B cell (primary cell): Measurements from ENCODE around the gene NUCKS1. TPM values are rescaled to one million over a fixed set of nuclear protein-coding genes. Genes with fewer than 3 reads are reported as not detected.

ENCODE experiments used
- ATAC-seq: fragments of 200-7000 bp; cut with Tn5 transposase; one replicate; pipeline ENCODE4 v1.10.0; 2021; ENCODE audit warnings: low read depth, mild to moderate bottlenecking, moderate number of reproducible peaks, moderate library complexity
- CTCF ChIA-PET: fragments of 350-600 bp; sonication (Branson Sonifier 250); formaldehyde crosslinking; loops from one replicate; lab custom pipeline; 2021; ENCODE audit warnings: antibody characterized with exemption, inconsistent platforms; lab: Charles Lee
- POLR2A ChIA-PET: fragments of 350-600 bp; sonication (Branson Sonifier 250); formaldehyde crosslinking; loops from one replicate; lab custom pipeline; 2021; ENCODE audit warnings: antibody characterized with exemption; lab: Charles Lee
- DNase-seq: peaks from one replicate; pipeline ENCODE4 v3.0.0; 2013
- H2AFZ ChIP-seq: 2 replicates; pipeline ENCODE4 v1.6.1; 2012; ENCODE audit warnings: mild to moderate bottlenecking, low read depth, low read length; ENCODE audit not compliant: insufficient read depth, poor library complexity, severe bottlenecking
- H3K27ac ChIP-seq, 2 donors: 1 replicate in 1 of 2; 2 replicates in 1 of 2; pipeline ENCODE4 v1.5.1; 2012 to 2013; ENCODE audit warnings: low read length in 2 of 2, mild to moderate bottlenecking in 2 of 2, moderate library complexity in 1 of 2
- H3K27me3 ChIP-seq, 4 experiments: fragments of 200-600 bp in 1 of 4; sonication (generic) in 1 of 4; replicated peaks in 1 of 4; 1 replicate in 2 of 4; 2 replicates in 2 of 4; pipeline versions ENCODE4 v1.6.1 to v1.7.0; 2013 to 2016; ENCODE audit warnings: low read length in 3 of 4, mild to moderate bottlenecking in 2 of 4, mixed read lengths in 1 of 4, moderate library complexity in 1 of 4; ENCODE audit not compliant: insufficient read depth in 4 of 4, control insufficient read depth in 3 of 4; ENCODE audit errors: control extremely low read depth in 1 of 4
- H3K36me3 ChIP-seq, 2 experiments: replicated peaks in 1 of 2; 1 replicate in 1 of 2; 2 replicates in 1 of 2; pipeline versions ENCODE4 v1.6.1 to v1.7.1; 2013; ENCODE audit warnings: low read length in 1 of 2; ENCODE audit not compliant: insufficient read depth in 2 of 2, control insufficient read depth in 1 of 2; ENCODE audit errors: control extremely low read depth in 1 of 2, extremely low read depth in 1 of 2
- H3K4me1 ChIP-seq, 2 donors: fragments of 200-600 bp in 1 of 2; sonication (generic) in 1 of 2; 1 replicate in 1 of 2; 2 replicates in 1 of 2; pipeline versions ENCODE4 v1.5.1 to v1.6.1; 2013 to 2017; ENCODE audit warnings: low read length in 2 of 2; ENCODE audit not compliant: control insufficient read depth in 2 of 2, insufficient read depth in 2 of 2
- H3K4me2 ChIP-seq: replicated peaks from 2 replicates; pipeline ENCODE3; 2012; ENCODE audit warnings: mild to moderate bottlenecking, low read depth, low read length; ENCODE audit not compliant: poor library complexity, severe bottlenecking
- H3K4me3 ChIP-seq, 5 experiments: fragments of 200-600 bp in 1 of 5; sonication (generic) in 1 of 5; 1 replicate in 3 of 5; 2 replicates in 2 of 5; pipeline versions ENCODE4 v1.5.1 to v1.7.0; 2011 to 2016; ENCODE audit warnings: low read length in 4 of 5, mild to moderate bottlenecking in 4 of 5, low read depth in 2 of 5, control low read depth in 1 of 5, moderate library complexity in 1 of 5; ENCODE audit not compliant: insufficient read depth in 1 of 5; ENCODE audit errors: control extremely low read depth in 1 of 5, extremely low read depth in 1 of 5
- H3K79me2 ChIP-seq: fragments of 200-600 bp; sonication (generic); one replicate; pipeline ENCODE4 v1.6.0; 2016; ENCODE audit warnings: low read length; ENCODE audit not compliant: control insufficient read depth, insufficient read depth
- H3K9ac ChIP-seq: fragments of 200-600 bp; sonication (generic); 2 replicates; pipeline ENCODE4 v1.6.1; 2017; ENCODE audit warnings: mild to moderate bottlenecking, low read length, moderate library complexity
- H3K9me3 ChIP-seq, 3 donors: one replicate each; pipeline versions ENCODE4 v1.6.1 to v1.7.1; 2013; ENCODE audit warnings: low read length in 2 of 3; ENCODE audit not compliant: control insufficient read depth in 2 of 3, insufficient read depth in 1 of 3; ENCODE audit errors: control extremely low read depth in 1 of 3
- H4K20me1 ChIP-seq: 2 replicates; pipeline ENCODE4 v1.6.0; 2012; ENCODE audit warnings: mild to moderate bottlenecking, low read length; ENCODE audit not compliant: insufficient read depth, control insufficient read depth, poor library complexity, severe bottlenecking
- H3K27ac Mint-ChIP-seq: one replicate; pipeline ENCODE4 v1.8.0; 2021; ENCODE audit warnings: mixed read lengths
- H3K27me3 Mint-ChIP-seq: one replicate; pipeline ENCODE4 v1.8.0; 2021; ENCODE audit warnings: mixed read lengths
- H3K4me1 Mint-ChIP-seq: one replicate; pipeline ENCODE4 v1.8.0; 2021; ENCODE audit warnings: mixed read lengths
- H3K4me3 Mint-ChIP-seq: one replicate; pipeline ENCODE4 v1.8.0; 2021; ENCODE audit warnings: mixed read lengths
- H3K9me3 Mint-ChIP-seq: one replicate; pipeline ENCODE4 v1.8.0; 2022; ENCODE audit warnings: mixed read lengths; ENCODE audit not compliant: insufficient read depth
- CTCF ChIP-seq: fragments of 200-600 bp; IDR thresholded peaks from one replicate; pipeline ENCODE4 v1.8.0; 2022; ENCODE audit warnings: antibody characterized with exemption, mild to moderate bottlenecking
- EZH2 ChIP-seq: IDR thresholded peaks from 2 replicates; pipeline ENCODE4 v1.6.1; 2012; ENCODE audit warnings: borderline replicate concordance, low read depth, mild to moderate bottlenecking, moderate library complexity, low read length; ENCODE audit not compliant: insufficient read depth, poor library complexity, severe bottlenecking
- WGBS: methylation state at CpG from one replicate; pipeline ENCODE4 v1.1.5; 2013; ENCODE audit warnings: missing lambda C conversion rate; ENCODE audit not compliant: insufficient coverage; 5-methylcytosine and 5-hydroxymethylcytosine counted together
- intact Hi-C: fragments of 100-400 bp; cut with micrococcal nuclease; formaldehyde crosslinking; loops from one replicate; pipeline ENCODE4 v1.10.0; 2022
- polyA plus RNA-seq: library from polyadenylated mRNA; depleted of rRNA; stranded (reverse); fragments of >200 nt; gene quantifications from 2 replicates; pipeline ENCODE4 v1.2.3, GENCODE V29; 2012
- total RNA-seq, 2 donors: library from RNA; stranded (reverse); fragments of 120-200 nt in 1 of 2; gene quantifications; 1 replicate in 1 of 2; 2 replicates in 1 of 2; pipeline versions ENCODE4 v1.2.3 to v1.2.4, GENCODE V29; 2013 to 2022

Gene NUCKS1
- total and polyA plus RNA-seq, 2 donors (not counting 1 experiment from before 2014, with no cell fraction given), result 6.5 to 90.1 TPM

- ATAC-seq, result no peak
- no peaks in the 10 kb centered on the region for H3K27me3 Mint-ChIP-seq
- Histone ChIP-seq H3K4me2 (peak overlapping the region; percentile 98), H3K79me2 (peaks cover 56% of the 10 kb centered on the region), H3K9ac (peak overlapping the region; percentile 76), H3K27ac (peak overlapping the region in 1 of 2 donors; percentile 62), H3K36me3 (peaks cover 0 to 3% of the 10 kb centered on the region in 2 experiments), H3K27me3 (no peaks in the 10 kb centered on the region), H4K20me1 (peaks cover 8% of the 10 kb centered on the region), H3K4me3 (peak overlapping the region in 4 of 5 experiments; percentile 57 to 80 (median 72)), H3K9me3 (no peaks in the 10 kb centered on the region), H2AFZ (no peak overlapping the region), H3K4me1 (peaks cover 31 to 37% of the 10 kb centered on the region in 2 donors)
- H3K27ac Mint-ChIP-seq, result peak overlapping the region; percentile 15
- POLR2A ChIA-PET, result interaction anchor here (0.6 kb wide), 2 partner anchors 21 to 423 kb away, joined by 3 to 5 read pairs; no protein-coding TSS in a partner anchor
- no peak for DNase-seq
- H3K4me1 Mint-ChIP-seq, result peaks cover 32% of the 10 kb centered on the region
- TF ChIP-seq CTCF (no peak), EZH2 (no peak)
- H3K4me3 Mint-ChIP-seq, result peak overlapping the region; percentile 89
- CTCF ChIA-PET, result interaction anchor here (1.0 to 9.1 kb wide), 10 partner anchors 8 to 324 kb away, joined by 3 to 76 read pairs (median 4); no protein-coding TSS in a partner anchor
- intact Hi-C loops, result loop anchor here (1.0 kb wide), 1 partner anchor 9 kb away; no protein-coding TSS in a partner anchor
- no peaks in the 10 kb centered on the region for H3K9me3 Mint-ChIP-seq
- WGBS, result 67% methylated on average over 7 of the region's 10 CpGs
Observed at GRCh38 chr1:205678286-205679111, 71.5 kb downstream of the NUCKS1 start.

DNA sequence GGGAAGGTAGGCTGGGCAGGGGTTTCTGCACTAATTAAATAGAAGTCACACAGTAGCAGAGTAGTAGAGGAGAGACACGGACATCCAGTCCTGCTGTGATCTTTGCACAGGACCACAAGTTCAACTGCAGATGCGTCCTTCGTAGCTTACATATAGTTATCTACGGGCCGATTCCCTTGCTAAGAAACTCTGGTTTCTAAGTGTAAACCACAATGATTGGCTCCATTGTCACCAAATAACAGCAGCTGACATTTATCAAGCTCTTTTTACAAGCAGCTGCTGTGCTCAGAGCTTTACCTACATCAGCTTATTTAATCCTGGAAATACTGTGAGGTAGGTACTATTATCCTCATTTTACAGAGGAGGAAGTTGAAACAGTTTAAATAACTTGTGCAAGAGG, 72.8 kb downstream of the NUCKS1 start:
- Histone ChIP-seq H3K27ac (no peak overlapping the region), H2AFZ (peak overlapping the region; percentile 10), H3K9me3 (no peaks in the 10 kb centered on the region), H3K9ac (no peak overlapping the region), H4K20me1 (peaks cover 8% of the 10 kb centered on the region), H3K27me3 (no peaks in the 10 kb centered on the region), H3K79me2 (peaks cover 68% of the 10 kb centered on the region), H3K36me3 (peaks cover 0 to 3% of the 10 kb centered on the region in 2 experiments), H3K4me1 (peaks cover 35 to 48% of the 10 kb centered on the region in 2 donors), H3K4me2 (peak overlapping the region; percentile 7), H3K4me3 (no peak overlapping the region)
- WGBS, result 46% methylated on average over 4 of the region's 5 CpGs
- no peak overlapping the region for H3K27ac Mint-ChIP-seq
- peaks cover 37% of the 10 kb centered on the region for H3K4me1 Mint-ChIP-seq
- no peaks in the 10 kb centered on the region for H3K9me3 Mint-ChIP-seq
- H3K4me3 Mint-ChIP-seq, result peak overlapping the region; percentile 29
- TF ChIP-seq CTCF, result no peak
- TF ChIP-seq EZH2, result no peak
- ChIA-PET CTCF (interaction anchor here (1.0 to 9.1 kb wide), 7 partner anchors 10 to 323 kb away, joined by 3 to 76 read pairs (median 4); no protein-coding TSS in a partner anchor), POLR2A (no interaction called here)
- intact Hi-C loops, result no loop called here
- ATAC-seq (no peak), DNase-seq (no peak)
- no peaks in the 10 kb centered on the region for H3K27me3 Mint-ChIP-seq
